Endothelial cell of umbilical vein (primary cell): ENCODE results near the gene TMEM129. TPM values are rescaled to one million over a fixed set of nuclear protein-coding genes. Genes with fewer than 3 reads are reported as not detected.

Experiments
- BruUV-seq: library from RNA; stranded (reverse); fragments of 400-500 nt; replicated peaks from 2 replicates; lab custom pipeline; 2021; lab: Mats Ljungman, UMichigan
- CTCF ChIA-PET: fragments of 300-600, 350-600 bp; sonication (Branson Sonifier 250); formaldehyde crosslinking; loops from one replicate; lab custom pipeline; 2021; ENCODE audit warnings: antibody characterized with exemption, inconsistent platforms; lab: Charles Lee
- POLR2A ChIA-PET: fragments of 300-600, 350-600 bp; sonication (Branson Sonifier 250); formaldehyde crosslinking; loops from one replicate; lab custom pipeline; 2021; ENCODE audit warnings: antibody characterized with exemption, inconsistent platforms; lab: Charles Lee
- DNase-seq: peaks from one replicate; pipeline ENCODE4 v3.0.0-alpha.2; 2011; ENCODE audit warnings: low read depth, low spot score
- FAIRE-seq: peaks from 2 replicates; lab custom pipeline; 2011; peaks lifted over from hg19 to GRCh38; lab: Jason Lieb, UNC
- H2AFZ ChIP-seq: 2 replicates; pipeline ENCODE4 v1.6.0; 2012; ENCODE audit warnings: low read depth, low read length, control low read depth, inconsistent platforms
- H3K27ac ChIP-seq: 2 replicates; pipeline ENCODE4 v1.5.1; 2011; ENCODE audit warnings: low read depth, mild to moderate bottlenecking, control low read depth, low read length, moderate library complexity; ENCODE audit not compliant: insufficient read depth
- H3K27me3 ChIP-seq, 2 experiments: 2 replicates each; pipeline versions ENCODE4 v1.6.0 to v1.6.1; 2011; ENCODE audit warnings: low read length in 2 of 2, mixed read lengths in 1 of 2; ENCODE audit not compliant: control insufficient read depth in 2 of 2, insufficient read depth in 2 of 2
- H3K36me3 ChIP-seq, 2 experiments: 2 replicates in 1 of 2; 3 replicates in 1 of 2; pipeline ENCODE4 v1.5.1; 2011; ENCODE audit warnings: low read length in 2 of 2, mild to moderate bottlenecking in 1 of 2, moderate library complexity in 1 of 2; ENCODE audit not compliant: control insufficient read depth in 2 of 2, insufficient read depth in 2 of 2; ENCODE audit errors: extremely low read depth in 1 of 2
- H3K4me1 ChIP-seq: 3 replicates; pipeline ENCODE4 v1.5.1; 2011; ENCODE audit warnings: mild to moderate bottlenecking, low read length; ENCODE audit not compliant: control insufficient read depth, insufficient read depth; ENCODE audit errors: extremely low read depth
- H3K4me2 ChIP-seq: 2 replicates; pipeline ENCODE4 v1.6.1; 2011; ENCODE audit warnings: low read length, control low read depth, mixed read lengths; ENCODE audit not compliant: insufficient read depth
- H3K4me3 ChIP-seq, 3 experiments: fragments of 200-600 bp in 1 of 3; sonication (generic), shearing (Covaris generic) in 1 of 3; replicated peaks in 1 of 3; 2 replicates each; pipeline ENCODE4 v1.5.1; 2011 to 2016; ENCODE audit warnings: control low read depth in 3 of 3, low read length in 3 of 3, mild to moderate bottlenecking in 2 of 3, inconsistent platforms in 1 of 3, low read depth in 1 of 3, moderate library complexity in 1 of 3; ENCODE audit not compliant: insufficient read depth in 1 of 3
- H3K79me2 ChIP-seq: 2 replicates; pipeline ENCODE4 v1.6.0; 2012; ENCODE audit warnings: low read length, inconsistent platforms; ENCODE audit not compliant: control insufficient read depth, insufficient read depth
- H3K9ac ChIP-seq: replicated peaks from 2 replicates; pipeline ENCODE3; 2011; ENCODE audit warnings: low read length, control low read depth; ENCODE audit not compliant: insufficient read depth; ENCODE audit errors: extremely low read depth
- H3K9me1 ChIP-seq: replicated peaks from 3 replicates; pipeline ENCODE4 v1.6.0; 2011; ENCODE audit warnings: mild to moderate bottlenecking, low read length; ENCODE audit not compliant: control insufficient read depth, insufficient read depth; ENCODE audit errors: extremely low read depth
- H3K9me3 ChIP-seq: replicated peaks from 2 replicates; pipeline ENCODE4 v1.5.1; 2012; ENCODE audit warnings: low read length, inconsistent platforms; ENCODE audit not compliant: control insufficient read depth, insufficient read depth
- H4K20me1 ChIP-seq: replicated peaks from 2 replicates; pipeline ENCODE3; 2011; ENCODE audit warnings: mild to moderate bottlenecking, low read length; ENCODE audit not compliant: control insufficient read depth, insufficient read depth; ENCODE audit errors: extremely low read depth
- EZH2 ChIP-seq: IDR thresholded peaks from 2 replicates; pipeline ENCODE4 v1.6.1; 2012; ENCODE audit warnings: borderline replicate concordance, low read depth, mild to moderate bottlenecking, moderate library complexity, low read length, inconsistent platforms; ENCODE audit not compliant: severe bottlenecking
- FOS ChIP-seq: IDR thresholded peaks from 2 replicates; pipeline ENCODE4 v1.6.1; 2011; ENCODE audit warnings: mild to moderate bottlenecking, low read length, moderate library complexity, borderline replicate concordance; ENCODE audit not compliant: insufficient read depth
- GATA2 ChIP-seq: IDR thresholded peaks from 2 replicates; pipeline ENCODE4 v1.7.0; 2011; ENCODE audit warnings: low read depth, mild to moderate bottlenecking, moderate library complexity, mixed read lengths, low read length; ENCODE audit not compliant: insufficient read length, insufficient read depth
- JUN ChIP-seq: IDR thresholded peaks from 2 replicates; pipeline ENCODE4 v1.6.1; 2011; ENCODE audit warnings: borderline replicate concordance, low read depth; ENCODE audit not compliant: insufficient read length, insufficient read depth
- MYC ChIP-seq: IDR thresholded peaks from one replicate; pipeline ENCODE4 v1.6.1; 2011; ENCODE audit warnings: mild to moderate bottlenecking, low read depth, low read length
- POLR2A ChIP-seq: IDR thresholded peaks from 2 replicates; pipeline ENCODE4 v1.6.1; 2012; ENCODE audit warnings: low read depth, mild to moderate bottlenecking, control low read depth, low read length
- POLR2AphosphoS5 ChIP-seq: IDR thresholded peaks from 2 replicates; pipeline ENCODE4 v1.6.1; 2012; ENCODE audit warnings: low read depth, mild to moderate bottlenecking, control low read depth, low read length, moderate library complexity; ENCODE audit not compliant: insufficient read depth
- dilution Hi-C: fragments of 300-500 bp; cut with MboI; formaldehyde crosslinking; loops from one replicate; pipeline ENCODE4 v1.15.0; 2019; ENCODE audit warnings: low sequenced_read_pairs; ENCODE audit not compliant: extremely low pct_ligation_motif_present
- intact Hi-C: fragments of 100-400 bp; cut with micrococcal nuclease; formaldehyde crosslinking; loops from one replicate; pipeline ENCODE4 v1.10.0; 2022
- polyA plus RNA-seq, 4 experiments: library from polyadenylated mRNA; depleted of rRNA in 3 of 4; stranded (reverse) in 3 of 4; unstranded in 1 of 4; fragments of >200 nt; gene quantifications; 2 replicates each; pipeline versions ENCODE4 v1.2.1 to v1.2.3, GENCODE V29; 2011 to 2012; ENCODE audit warnings: missing spikeins in 1 of 4
- total RNA-seq: library from RNA; stranded (reverse); gene quantifications from 2 replicates; pipeline ENCODE4 v1.2.3, GENCODE V29; 2021
- TF ChIP-seq, protein P1 (sequence below), 2 donors: IDR thresholded peaks; 1 replicate in 1 of 2; 2 replicates in 1 of 2; pipeline ENCODE4 v1.5.1; 2011; ENCODE audit warnings: low read length in 2 of 2, mild to moderate bottlenecking in 2 of 2, moderate library complexity in 2 of 2, control low read depth in 1 of 2, inconsistent platforms in 1 of 2, low read depth in 1 of 2; ENCODE audit not compliant: insufficient read depth in 1 of 2; ENCODE audit errors: extremely low read depth in 1 of 2
- TF ChIP-seq, protein P2 (sequence below): IDR thresholded peaks from 2 replicates; pipeline ENCODE4 v1.6.1; 2011; ENCODE audit not compliant: insufficient read depth, insufficient read length

The TMEM129 gene
- total and polyA plus RNA-seq, 2 donors (not counting 3 experiments of a cell fraction or from before 2014, with no cell fraction given) = 23.2 to 33.2 TPM

DNA sequence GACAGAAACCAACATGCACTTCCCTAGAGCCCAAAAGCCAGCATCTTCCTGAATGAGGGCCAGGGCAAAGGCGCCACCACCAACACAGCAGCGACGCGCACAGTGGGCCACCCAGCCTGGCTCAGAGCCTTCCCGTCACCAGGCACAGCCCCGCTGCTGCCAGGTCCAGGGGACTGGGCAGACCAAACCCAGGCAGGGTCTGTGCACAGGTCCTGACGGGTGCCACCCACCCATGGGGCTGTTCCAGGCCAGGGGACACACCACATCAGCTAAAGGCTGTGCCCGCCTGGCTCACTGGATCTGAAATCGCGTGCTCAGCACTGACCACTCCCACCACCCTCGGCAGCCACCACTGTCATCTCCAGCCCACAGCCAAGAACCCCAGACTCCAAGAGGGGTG, 50.8 kb downstream of the TMEM129 start:
- ChIA-PET POLR2A (interaction anchor here (0.6 kb wide), 1 partner anchor 1339 kb away, joined by 7 read pairs; no protein-coding TSS in a partner anchor), CTCF (interaction anchor here (1.2 kb wide), 1 partner anchor 23 kb away, joined by 3 read pairs; no protein-coding TSS in a partner anchor)
- H3K9ac ChIP-seq = no peak overlapping the region
- H2AFZ ChIP-seq = no peak overlapping the region
- no peak overlapping the region for H3K4me3 ChIP-seq
- H3K4me1 ChIP-seq = no peaks in the 10 kb centered on the region
- H3K9me3 ChIP-seq = no peaks in the 10 kb centered on the region
- DNase-seq (no peak), FAIRE-seq (no peak)
- TF ChIP-seq EZH2 = no peak
- no peak for TF ChIP-seq JUN
- TF ChIP-seq POLR2AphosphoS5 = no peak
- no peak for TF ChIP-seq MYC
- TF ChIP-seq, protein P1, sequence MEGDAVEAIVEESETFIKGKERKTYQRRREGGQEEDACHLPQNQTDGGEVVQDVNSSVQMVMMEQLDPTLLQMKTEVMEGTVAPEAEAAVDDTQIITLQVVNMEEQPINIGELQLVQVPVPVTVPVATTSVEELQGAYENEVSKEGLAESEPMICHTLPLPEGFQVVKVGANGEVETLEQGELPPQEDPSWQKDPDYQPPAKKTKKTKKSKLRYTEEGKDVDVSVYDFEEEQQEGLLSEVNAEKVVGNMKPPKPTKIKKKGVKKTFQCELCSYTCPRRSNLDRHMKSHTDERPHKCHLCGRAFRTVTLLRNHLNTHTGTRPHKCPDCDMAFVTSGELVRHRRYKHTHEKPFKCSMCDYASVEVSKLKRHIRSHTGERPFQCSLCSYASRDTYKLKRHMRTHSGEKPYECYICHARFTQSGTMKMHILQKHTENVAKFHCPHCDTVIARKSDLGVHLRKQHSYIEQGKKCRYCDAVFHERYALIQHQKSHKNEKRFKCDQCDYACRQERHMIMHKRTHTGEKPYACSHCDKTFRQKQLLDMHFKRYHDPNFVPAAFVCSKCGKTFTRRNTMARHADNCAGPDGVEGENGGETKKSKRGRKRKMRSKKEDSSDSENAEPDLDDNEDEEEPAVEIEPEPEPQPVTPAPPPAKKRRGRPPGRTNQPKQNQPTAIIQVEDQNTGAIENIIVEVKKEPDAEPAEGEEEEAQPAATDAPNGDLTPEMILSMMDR (IDR thresholded peaks at IDR 0.05; ENCODE audit: extremely low read depth in 1 of 2, insufficient read depth in 1 of 2, low read depth in 1 of 2, low read length in 2 of 2) = no peak
- TF ChIP-seq, protein P2, sequence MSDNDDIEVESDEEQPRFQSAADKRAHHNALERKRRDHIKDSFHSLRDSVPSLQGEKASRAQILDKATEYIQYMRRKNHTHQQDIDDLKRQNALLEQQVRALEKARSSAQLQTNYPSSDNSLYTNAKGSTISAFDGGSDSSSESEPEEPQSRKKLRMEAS = no peak
- TF ChIP-seq POLR2A = no peak
- TF ChIP-seq FOS = no peak
- TF ChIP-seq GATA2 = no peak
- no peak overlapping the region for H3K27ac ChIP-seq
- dilution Hi-C loops (no loop called here), intact Hi-C loops (no loop called here)
- H3K27me3 ChIP-seq = no peaks in the 10 kb centered on the region
- no peaks in the 10 kb centered on the region for H4K20me1 ChIP-seq
- H3K9me1 ChIP-seq = no peaks in the 10 kb centered on the region
- no peaks in the 10 kb centered on the region for H3K79me2 ChIP-seq
- H3K36me3 ChIP-seq = no peaks in the 10 kb centered on the region
- no peak overlapping the region for H3K4me2 ChIP-seq
- BruUV-seq = no TSS peak
